ENCODE results near the gene ZNHIT2. TPM values are rescaled to one million over a fixed set of nuclear protein-coding genes. Genes with fewer than 3 reads are reported as not detected.

Gene ZNHIT2
- total and polyA plus RNA-seq, 2 of the 8 experiments (the other 6 are each of a cell fraction or from before 2014, with no cell fraction given): 13.0 to 16.1 TPM

GRCh38 chr11:65157336-65157735 is 39.8 kb upstream of the ZNHIT2 start:
- WGBS, 2 experiments (ENCODE audit: extremely low coverage in 1 of 2, insufficient coverage in 1 of 2, insufficient read length in 1 of 2, insufficient replicate concordance in 2 of 2, low coverage in 1 of 2, low lambda C conversion rate in 2 of 2, missing lambda C conversion rate in 1 of 2): 88% methylated on average over 3 of the region's 3 CpGs; no CpG with 5 or more reads in 1 of the 2 experiments
- Histone ChIP-seq H3K9ac (replicated peaks in 1 of 4; ENCODE audit: extremely low read depth in 1 of 4, low read depth in 3 of 4, low read length in 3 of 4) (no peak overlapping the region), H3K4me1 (replicated peaks in 1 of 4; ENCODE audit: control insufficient read depth in 3 of 4, insufficient read depth in 4 of 4, low read length in 3 of 4) (no peaks in the 10 kb centered on the region), H3K23me2 (ENCODE audit: low read depth, low read length) (no peaks in the 10 kb centered on the region), H3K79me2 (ENCODE audit: control insufficient read depth in 1 of 2, insufficient read depth in 2 of 2, low read length in 2 of 2) (no peaks in the 10 kb centered on the region), H2BK12ac (ENCODE audit: low read depth, low read length) (no peak overlapping the region), H3K4me3 (ENCODE audit: extremely low read depth in 1 of 4, insufficient read depth in 2 of 4, low read depth in 3 of 4, low read length in 4 of 4) (no peak overlapping the region), H3K36me3 (ENCODE audit: control insufficient read depth in 2 of 4, insufficient read depth in 4 of 4, low read length in 3 of 4) (no peaks in the 10 kb centered on the region), H3K14ac (ENCODE audit: insufficient read length) (no peak overlapping the region), H4K8ac (ENCODE audit: extremely low read depth, insufficient read depth, low read length) (no peak overlapping the region), H3K27me3 (replicated peaks in 1 of 4; ENCODE audit: control insufficient read depth in 3 of 4, extremely low read depth in 1 of 4, insufficient read depth in 3 of 4, low read length in 3 of 4) (no peaks in the 10 kb centered on the region), H3K4ac (replicated peaks; ENCODE audit: insufficient read length, low read depth, low read length) (no peak overlapping the region), H3K56ac (replicated peaks; ENCODE audit: insufficient read length, low read depth, low read length) (no peak overlapping the region), H3K79me1 (ENCODE audit: low read depth, low read length) (no peaks in the 10 kb centered on the region), H2AK5ac (ENCODE audit: low read depth, low read length) (no peak overlapping the region), H3K23ac (ENCODE audit: insufficient read length) (no peak overlapping the region), H2BK15ac (ENCODE audit: low read length) (no peak overlapping the region), H2AFZ (ENCODE audit: low read length) (no peak overlapping the region), H4K91ac (replicated peaks; ENCODE audit: insufficient read length, low read length) (no peak overlapping the region), H3K4me2 (ENCODE audit: insufficient read depth in 1 of 2, low read depth in 2 of 2, low read length in 2 of 2) (no peak overlapping the region), H2BK20ac (ENCODE audit: low read length) (no peak overlapping the region), H3K18ac (ENCODE audit: extremely low read depth, low read length) (no peak overlapping the region), H2BK5ac (ENCODE audit: low read depth, low read length) (no peak overlapping the region), H3K9me3 (ENCODE audit: insufficient read depth in 2 of 2, low read depth in 1 of 2, low read length in 1 of 2) (no peaks in the 10 kb centered on the region), H3K27ac (ENCODE audit: low read depth, low read length) (no peak overlapping the region), H4K20me1 (replicated peaks in 1 of 2; ENCODE audit: control insufficient read depth in 1 of 2, insufficient read depth in 2 of 2, low read length in 2 of 2) (no peaks in the 10 kb centered on the region), H4K5ac (ENCODE audit: insufficient read length, low read depth, low read length) (no peak overlapping the region), H2BK120ac (replicated peaks; ENCODE audit: low read depth, low read length) (no peak overlapping the region)
- ChIA-PET CTCF (ENCODE audit: partially characterized antibody) (interaction anchor here (0.9 kb wide), 1 partner anchor 24 kb away, joined by 4 read pairs; the partner anchor contains the start of gene CAPN1), POLR2A (ENCODE audit: partially characterized antibody) (interaction anchor here (1.4 kb wide), 1 partner anchor 31 kb away, joined by 3 read pairs; no protein-coding TSS in a partner anchor)
- DNase-seq (ENCODE audit: low read depth in 1 of 2, low spot score in 2 of 2): no peak
- no peak for FAIRE-seq
- no peak for TF ChIP-seq CHD2 (IDR thresholded peaks at IDR 0.05; ENCODE audit: low read length)
- no peak for TF ChIP-seq HDAC2 (IDR thresholded peaks at IDR 0.05; ENCODE audit: borderline replicate concordance in 1 of 2, low read depth in 2 of 2, low read length in 2 of 2)
- TF ChIP-seq GABPA (IDR thresholded peaks at IDR 0.05; ENCODE audit: borderline replicate concordance, insufficient read depth, low read length): no peak
- no peak for TF ChIP-seq NRF1 (IDR thresholded peaks at IDR 0.05; ENCODE audit: low read depth, low read length)
- no peak for TF ChIP-seq ZNF274 (IDR thresholded peaks at IDR 0.05; ENCODE audit: borderline replicate concordance, extremely low read depth, low read length)
- TF ChIP-seq RBBP5 (IDR thresholded peaks at IDR 0.05; ENCODE audit: borderline replicate concordance, low read depth, low read length): no peak
- no peak for TF ChIP-seq RXRA (IDR thresholded peaks at IDR 0.05; ENCODE audit: insufficient read depth, low read depth, low read length)
- no peak for TF ChIP-seq RFX5 (IDR thresholded peaks at IDR 0.05; ENCODE audit: borderline replicate concordance, low read depth, low read length)
- no peak for TF ChIP-seq RNF2 (IDR thresholded peaks at IDR 0.05; ENCODE audit: borderline replicate concordance, low read depth, low read length, missing control alignments, poor library complexity, severe bottlenecking)
- TF ChIP-seq CHD1 (IDR thresholded peaks at IDR 0.05; ENCODE audit: low read depth, low read length): no peak
- no peak for TF ChIP-seq HDAC6 (IDR thresholded peaks at IDR 0.05; ENCODE audit: low read depth, low read length)
- TF ChIP-seq KDM1A (IDR thresholded peaks at IDR 0.05; ENCODE audit: borderline replicate concordance, low read length): no peak
- no peak for TF ChIP-seq GTF2F1 (IDR thresholded peaks at IDR 0.05; ENCODE audit: borderline replicate concordance, low read depth, low read length)
- TF ChIP-seq POU5F1 (IDR thresholded peaks at IDR 0.05; ENCODE audit: low read depth, low read length): no peak
